NCI-H460 (cell line): ENCODE results near the gene C10orf105. TPM values are rescaled to one million over a fixed set of nuclear protein-coding genes. Genes with fewer than 3 reads are reported as not detected.

Source experiments
- DNase-seq: peaks from one replicate; pipeline ENCODE4 v3.0.0-alpha.2; 2016; ENCODE audit warnings: low read depth; ENCODE audit errors: extremely low read depth
- total RNA-seq: library from RNA; depleted of rRNA; stranded (reverse); fragments of >200 nt; shearing (Covaris generic); gene quantifications from 2 replicates; pipeline ENCODE4 v1.2.3, GENCODE V29; 2014

Gene C10orf105
- total RNA-seq, 1 experiment from 2014 or later: not detected

- DNase-seq: no peak
These were observed 536 bp downstream of the C10orf105 start for GRCh38 chr10:71719042-71719441.

- DNase-seq: no peak
These were observed 1.3 kb downstream of the C10orf105 start for GRCh38 chr10:71718165-71718698.

GRCh38 chr10:71717551-71717951 lies 2.0 kb downstream of the C10orf105 start:
- no peak for DNase-seq

GRCh38 chr10:71717056-71717455 lies 2.5 kb downstream of the C10orf105 start:
- DNase-seq: no peak

- DNase-seq: no peak
These were observed 3.2 kb downstream of the C10orf105 start for GRCh38 chr10:71716426-71716825.

- no peak for DNase-seq
These were observed 3.7 kb downstream of the C10orf105 start for GRCh38 chr10:71715860-71716259.

- no peak for DNase-seq
These were observed 4.6 kb downstream of the C10orf105 start for GRCh38 chr10:71715026-71715425.

GRCh38 chr10:71714592-71714991 lies 5.0 kb downstream of the C10orf105 start:
- no peak for DNase-seq

- no peak for DNase-seq
These were observed 5.6 kb downstream of the C10orf105 start for GRCh38 chr10:71714031-71714410.

- no peak for DNase-seq
These were observed 6.2 kb downstream of the C10orf105 start for GRCh38 chr10:71713135-71714030.

GRCh38 chr10:71712572-71713134 lies 6.9 kb downstream of the C10orf105 start:
- DNase-seq: no peak

GRCh38 chr10:71712170-71712569 lies 7.4 kb downstream of the C10orf105 start:
- no peak for DNase-seq

- DNase-seq: no peak
These were observed 8.4 kb downstream of the C10orf105 start for GRCh38 chr10:71711052-71711623.

- no peak for DNase-seq
These were observed 9.1 kb downstream of the C10orf105 start for GRCh38 chr10:71710519-71710918.

GRCh38 chr10:71708897-71709882 lies 10.4 kb downstream of the C10orf105 start:
- DNase-seq: no peak

- DNase-seq: peak; percentile 37
These were observed 11.3 kb downstream of the C10orf105 start for GRCh38 chr10:71708301-71708703.

GRCh38 chr10:71707240-71707789 lies 12.3 kb downstream of the C10orf105 start:
- DNase-seq: no peak

GRCh38 chr10:71706216-71707121 lies 13.1 kb downstream of the C10orf105 start:
- DNase-seq: no peak

GRCh38 chr10:71705582-71705981 lies 14.0 kb downstream of the C10orf105 start:
- DNase-seq: no peak
